ENCODE measurements around the gene DSCAML1. TPM values are rescaled to one million over a fixed set of nuclear protein-coding genes. Genes with fewer than 3 reads are reported as not detected.
A peak's percentile ranks its signal among the peaks of the same experiment; 100 is the strongest.

DSCAML1 gene
- total and polyA plus RNA-seq, 2 of the 8 experiments (the other 6 are each of a cell fraction or from before 2014, with no cell fraction given), result 0.19 to 0.24 TPM

GRCh38 chr11:117816151-117816741 is 19.2 kb upstream of the DSCAML1 start:
- no peak overlapping the region for H2BK120ac ChIP-seq (replicated peaks; ENCODE audit: low read depth, low read length)
- FAIRE-seq (no peak), DNase-seq (ENCODE audit: low read depth in 1 of 2, low spot score in 2 of 2) (peak in 1 of 2 experiments; percentile 39)
- 0 out of 4 replicates have a peak overlapping the region, but pooled peaks of 1 of the 2 experiments have one; percentile 14 for H3K4me2 ChIP-seq (ENCODE audit: insufficient read depth in 1 of 2, low read depth in 2 of 2, low read length in 2 of 2)
- peak overlapping the region; percentile 70 for H4K8ac ChIP-seq (ENCODE audit: extremely low read depth, insufficient read depth, low read length)
- H3K79me2 ChIP-seq (ENCODE audit: control insufficient read depth in 1 of 2, insufficient read depth in 2 of 2, low read length in 2 of 2), result no peaks in the 10 kb centered on the region
- H3K9me3 ChIP-seq (ENCODE audit: insufficient read depth in 2 of 2, low read depth in 1 of 2, low read length in 1 of 2), result no peaks in the 10 kb centered on the region
- H3K18ac ChIP-seq (ENCODE audit: extremely low read depth, low read length), result no peak overlapping the region; the same call in 1 of the 2 replicates
- H2BK5ac ChIP-seq (ENCODE audit: low read depth, low read length), result no peak overlapping the region; the same call in 1 of the 2 replicates
- H2BK15ac ChIP-seq (ENCODE audit: low read length), result peak overlapping the region; percentile 95; the same call in 1 of the 2 replicates
- H4K20me1 ChIP-seq (replicated peaks in 1 of 2; ENCODE audit: control insufficient read depth in 1 of 2, insufficient read depth in 2 of 2, low read length in 2 of 2), result no peaks in the 10 kb centered on the region
- H3K4ac ChIP-seq (replicated peaks; ENCODE audit: insufficient read length, low read depth, low read length), result no peak overlapping the region
- no peak overlapping the region for H3K23ac ChIP-seq (ENCODE audit: insufficient read length)
- POLR2A ChIA-PET (ENCODE audit: partially characterized antibody), result interaction anchor here (1.7 kb wide), 1 partner anchor 10 kb away, joined by 4 read pairs; no protein-coding TSS in a partner anchor
- no peak overlapping the region for H2BK20ac ChIP-seq (ENCODE audit: low read length)
- H2AK5ac ChIP-seq (ENCODE audit: low read depth, low read length), result no peak overlapping the region
- CTCF ChIA-PET (ENCODE audit: partially characterized antibody), result interaction anchor here (0.8 to 9.7 kb wide), 34 partner anchors 7 to 448 kb away, joined by 3 to 163 read pairs (median 5); partner anchors contain the start of gene FXYD2
- H2AFZ ChIP-seq (ENCODE audit: low read length), result no peak overlapping the region
- H4K5ac ChIP-seq (ENCODE audit: insufficient read length, low read depth, low read length), result peak overlapping the region; percentile 16
- H3K27ac ChIP-seq (ENCODE audit: low read depth, low read length), result peak overlapping the region; percentile 22; the same call in 1 of the 2 replicates
- no peak overlapping the region for H3K14ac ChIP-seq (ENCODE audit: insufficient read length)
- H3K79me1 ChIP-seq (ENCODE audit: low read depth, low read length), result no peaks in the 10 kb centered on the region
- H3K56ac ChIP-seq (replicated peaks; ENCODE audit: insufficient read length, low read depth, low read length), result no peak overlapping the region
- H3K9ac ChIP-seq (replicated peaks in 1 of 4; ENCODE audit: extremely low read depth in 1 of 4, low read depth in 3 of 4, low read length in 3 of 4), result no peak overlapping the region
- H3K36me3 ChIP-seq (ENCODE audit: control insufficient read depth in 2 of 4, insufficient read depth in 4 of 4, low read length in 3 of 4), result no peaks in the 10 kb centered on the region
- H2BK12ac ChIP-seq (ENCODE audit: low read depth, low read length), result peak overlapping the region; percentile 68; the same call in 1 of the 2 replicates
- peak overlapping the region; percentile 30 for H4K91ac ChIP-seq (replicated peaks; ENCODE audit: insufficient read length, low read length)
- H3K4me3 ChIP-seq (ENCODE audit: extremely low read depth in 1 of 4, insufficient read depth in 2 of 4, low read depth in 3 of 4, low read length in 4 of 4), result no peak overlapping the region
- no peaks in the 10 kb centered on the region; the same call in 1 of the 2 replicates for H3K23me2 ChIP-seq (ENCODE audit: low read depth, low read length)
- 78% methylated on average over 16 of the region's 20 CpGs; no CpG with 5 or more reads in 1 of the 2 experiments for WGBS, 2 experiments (ENCODE audit: extremely low coverage in 1 of 2, insufficient coverage in 1 of 2, insufficient read length in 1 of 2, insufficient replicate concordance in 2 of 2, low coverage in 1 of 2, low lambda C conversion rate in 2 of 2, missing lambda C conversion rate in 1 of 2)
- peaks cover 0 to 31% (median 18%) of the 10 kb centered on the region in 4 experiments; a peak in 6 of 7 replicates for H3K4me1 ChIP-seq (replicated peaks in 1 of 4; ENCODE audit: control insufficient read depth in 3 of 4, insufficient read depth in 4 of 4, low read length in 3 of 4)
- H3K27me3 ChIP-seq (replicated peaks in 1 of 4; ENCODE audit: control insufficient read depth in 3 of 4, extremely low read depth in 1 of 4, insufficient read depth in 3 of 4, low read length in 3 of 4), result no peaks in the 10 kb centered on the region; a peak in 1 of 7 replicates
- TF ChIP-seq TEAD4 (IDR thresholded peaks at IDR 0.05; ENCODE audit: low read depth, low read length) (no peak), CTCF (IDR thresholded peaks at IDR 0.05; ENCODE audit: control extremely low read depth in 1 of 3, insufficient read depth in 1 of 3, low read depth in 1 of 3, low read length in 3 of 3) (no peak), NANOG (IDR thresholded peaks at IDR 0.05; ENCODE audit: insufficient read depth, low read depth, low read length, poor library complexity, severe bottlenecking) (peak; percentile 54), RBBP5 (IDR thresholded peaks at IDR 0.05; ENCODE audit: borderline replicate concordance, low read depth, low read length) (no peak), CEBPB (IDR thresholded peaks at IDR 0.05; ENCODE audit: low read depth, low read length) (no peak)

All from H1 (cell line).